DND-41 (cell line): ENCODE results near the gene SH3RF3.

Experiments used
- EZH2 ChIP-seq: IDR thresholded peaks from 3 replicates; pipeline ENCODE4 v1.6.1; 2012; ENCODE audit warnings: borderline replicate concordance, low read depth, mild to moderate bottlenecking, moderate library complexity, low read length, inconsistent platforms; ENCODE audit not compliant: severe bottlenecking
- TF ChIP-seq, protein P1 (sequence below): IDR thresholded peaks from 2 replicates; pipeline ENCODE4 v1.5.1; 2012; ENCODE audit warnings: borderline replicate concordance, low read length, moderate library complexity, mild to moderate bottlenecking; ENCODE audit not compliant: poor library complexity, severe bottlenecking; ENCODE audit errors: extremely low read depth

DNA sequence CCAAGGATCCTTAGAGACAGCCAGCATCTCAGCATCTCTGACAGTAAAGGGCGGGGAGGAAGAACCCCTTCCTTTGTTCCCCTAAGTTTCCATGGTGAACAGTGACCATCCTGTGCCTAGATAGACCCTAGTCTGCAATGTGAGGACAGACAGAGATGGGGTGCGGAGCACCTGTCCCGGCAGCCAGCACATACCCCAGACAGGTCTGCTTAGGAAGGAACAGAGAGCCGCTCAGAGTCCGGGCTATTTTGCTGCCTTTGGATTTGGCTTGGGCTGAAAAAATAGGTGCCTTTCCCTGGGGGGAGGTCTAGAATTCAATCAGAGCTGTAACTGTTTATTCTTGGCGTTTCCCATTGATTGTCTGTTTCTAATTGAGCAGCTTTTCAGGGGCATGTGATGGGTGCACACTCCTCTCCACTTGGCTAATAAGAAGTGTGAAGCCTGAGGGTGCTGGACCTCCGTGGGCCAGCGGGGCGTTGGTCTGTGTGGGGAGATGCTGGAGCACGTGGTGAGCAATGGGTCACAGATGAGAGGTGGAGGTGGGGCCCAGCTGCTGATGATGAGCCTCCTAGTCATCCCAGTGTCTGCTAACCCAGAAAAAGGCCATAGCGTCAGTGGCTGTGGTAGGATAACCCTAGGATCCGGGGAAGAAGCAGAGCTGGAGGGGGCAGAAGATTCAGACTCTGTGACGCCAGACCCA is 247.9 kb downstream of the SH3RF3 start:
- TF ChIP-seq, protein P1, sequence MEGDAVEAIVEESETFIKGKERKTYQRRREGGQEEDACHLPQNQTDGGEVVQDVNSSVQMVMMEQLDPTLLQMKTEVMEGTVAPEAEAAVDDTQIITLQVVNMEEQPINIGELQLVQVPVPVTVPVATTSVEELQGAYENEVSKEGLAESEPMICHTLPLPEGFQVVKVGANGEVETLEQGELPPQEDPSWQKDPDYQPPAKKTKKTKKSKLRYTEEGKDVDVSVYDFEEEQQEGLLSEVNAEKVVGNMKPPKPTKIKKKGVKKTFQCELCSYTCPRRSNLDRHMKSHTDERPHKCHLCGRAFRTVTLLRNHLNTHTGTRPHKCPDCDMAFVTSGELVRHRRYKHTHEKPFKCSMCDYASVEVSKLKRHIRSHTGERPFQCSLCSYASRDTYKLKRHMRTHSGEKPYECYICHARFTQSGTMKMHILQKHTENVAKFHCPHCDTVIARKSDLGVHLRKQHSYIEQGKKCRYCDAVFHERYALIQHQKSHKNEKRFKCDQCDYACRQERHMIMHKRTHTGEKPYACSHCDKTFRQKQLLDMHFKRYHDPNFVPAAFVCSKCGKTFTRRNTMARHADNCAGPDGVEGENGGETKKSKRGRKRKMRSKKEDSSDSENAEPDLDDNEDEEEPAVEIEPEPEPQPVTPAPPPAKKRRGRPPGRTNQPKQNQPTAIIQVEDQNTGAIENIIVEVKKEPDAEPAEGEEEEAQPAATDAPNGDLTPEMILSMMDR, result no peak
- no peak for TF ChIP-seq EZH2
